ENCODE measurements around the gene GPC3.

GRCh38 chrX:133544115-133544514 is 441.3 kb downstream of the GPC3 start:
- TF ChIP-seq CTCF (IDR thresholded peaks at IDR 0.05) (no peak), POLR2A (IDR thresholded peaks at IDR 0.05) (no peak)
